Astrocyte (in vitro differentiated cells and primary cell): ENCODE results near the gene ZNF81. TPM values are rescaled to one million over a fixed set of nuclear protein-coding genes. Genes with fewer than 3 reads are reported as not detected.

ENCODE experiments used
- total RNA-seq: library from RNA; stranded (reverse); gene quantifications from 2 replicates; pipeline ENCODE4 v1.2.1, GENCODE V29; 2021

ZNF81 gene
- total RNA-seq, 1 donor from 2014 or later = 8.6 TPM

Other genes starting within 250 kb of the ZNF81 start
- gene SYN1, start 217.0 kb upstream of the ZNF81 start, total RNA-seq = 1.6 and 2.2 TPM in 2 replicates
- gene CFP, start 207.0 kb upstream of the ZNF81 start, total RNA-seq = 0.17 and 1.1 TPM in 2 replicates
- gene ELK1, start 186.3 kb upstream of the ZNF81 start, total RNA-seq = 33.6 and 34.1 TPM in 2 replicates
- 72.7 and 73.5 TPM in 2 replicates for gene UXT, start 177.7 kb upstream of the ZNF81 start, total RNA-seq
- 4.4 and 4.5 TPM in 2 replicates for gene ZNF182, start 167.1 kb downstream of the ZNF81 start, total RNA-seq
- gene SPACA5, start 170.1 kb downstream of the ZNF81 start, total RNA-seq = not detected in 2 replicates
- gene ZNF630, start 234.7 kb downstream of the ZNF81 start, total RNA-seq = 1.3 and 1.8 TPM in 2 replicates